Body of pancreas (tissue), 4 donors: Measurements from ENCODE around the gene NEK10. TPM values are rescaled to one million over a fixed set of nuclear protein-coding genes. Genes with fewer than 3 reads are reported as not detected.

ENCODE experiments used
- ATAC-seq: fragments of 150-250 bp; one replicate; pipeline ENCODE4 v1.9.1; 2016
- DNase-seq, 4 donors: peaks; one replicate each; pipeline ENCODE4 v3.0.0-alpha.2; 2019
- H3K27ac ChIP-seq, 4 donors: fragments of 200-600 bp; sonication (generic); 1 replicate in 3 of 4; 2 replicates in 1 of 4; pipeline versions ENCODE4 v1.5.1 to v1.6.1; 2016 to 2019; ENCODE audit warnings: mild to moderate bottlenecking in 1 of 4, mixed read lengths in 1 of 4, moderate library complexity in 1 of 4
- H3K27me3 ChIP-seq, 2 donors: fragments of 200-600 bp; sonication (generic); one replicate each; pipeline ENCODE4 v1.6.0; 2016; ENCODE audit warnings: mild to moderate bottlenecking in 1 of 2
- H3K36me3 ChIP-seq, 2 donors: fragments of 200-600 bp; sonication (generic); replicated peaks in 1 of 2; 2 replicates each; pipeline ENCODE4 v1.5.1; 2016; ENCODE audit warnings: low read depth in 2 of 2; ENCODE audit not compliant: insufficient read depth in 1 of 2
- H3K4me1 ChIP-seq: fragments of 200-600 bp; sonication (generic); one replicate; pipeline ENCODE4 v1.6.0; 2016
- H3K4me3 ChIP-seq, 2 donors: fragments of 200-600 bp; sonication (generic); 1 replicate in 1 of 2; 2 replicates in 1 of 2; pipeline ENCODE4 v1.5.1; 2016 to 2019
- H3K9me3 ChIP-seq, 3 donors: fragments of 200-600 bp; sonication (generic); 1 replicate in 2 of 3; 2 replicates in 1 of 3; pipeline ENCODE4 v1.5.1; 2016
- CTCF ChIP-seq, 7 experiments: fragments of 450-650 bp in 4 of 7; fragments of 200-600 bp in 3 of 7; sonication (generic) in 3 of 7; IDR thresholded peaks; one replicate each; pipeline ENCODE4 v1.5.1; 2016 to 2019; ENCODE audit warnings: antibody characterized with exemption in 7 of 7
- POLR2A ChIP-seq, 3 donors: fragments of 450-650 bp; IDR thresholded peaks; one replicate each; pipeline ENCODE4 v1.6.1; 2016; ENCODE audit warnings: antibody characterized with exemption in 3 of 3, mild to moderate bottlenecking in 2 of 3
- WGBS, 2 donors: methylation state at CpG; one replicate each; pipeline ENCODE4 v1.1.5; 2017; 5-methylcytosine and 5-hydroxymethylcytosine counted together
- intact Hi-C: fragments of 100-400 bp; cut with DNase I; formaldehyde crosslinking; loops from one replicate; pipeline ENCODE4 v1.15.1; 2023
- total RNA-seq, 2 donors: library from RNA; depleted of rRNA; stranded (reverse); fragments of >200 nt; gene quantifications; one replicate each; pipeline ENCODE4 v1.1.0, GENCODE V29; 2016

Gene NEK10
- total RNA-seq, 2 donors from 2014 or later = 0.33 to 0.78 TPM

DNA sequence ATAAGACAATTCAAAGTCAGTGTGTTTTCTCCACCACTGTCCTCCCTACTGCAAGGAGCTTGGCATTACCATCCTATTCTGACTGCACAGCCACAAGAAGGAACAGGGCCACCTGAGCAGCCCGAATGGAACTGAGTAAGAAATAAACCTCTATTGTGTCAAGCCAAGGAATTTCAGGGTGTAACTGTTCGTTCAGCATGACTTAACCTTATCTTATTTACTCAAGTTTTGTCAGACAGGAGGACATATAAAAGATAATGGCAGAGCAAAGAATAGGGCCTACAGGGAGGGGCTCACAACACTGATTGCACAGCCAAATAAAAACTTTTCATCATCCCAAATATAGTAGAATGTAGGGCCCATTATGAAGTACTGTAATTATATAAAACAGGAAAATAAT, 236.1 kb downstream of the NEK10 start:
- WGBS, 2 donors = 16 to 17% methylated on average over 2 of the region's 2 CpGs
- Histone ChIP-seq H3K27ac (no peak overlapping the region), H3K27me3 (no peaks in the 10 kb centered on the region), H3K9me3 (no peaks in the 10 kb centered on the region), H3K4me1 (no peaks in the 10 kb centered on the region), H3K36me3 (no peaks in the 10 kb centered on the region), H3K4me3 (no peak overlapping the region)
- TF ChIP-seq POLR2A (IDR thresholded peaks at IDR 0.05) (no peak), CTCF (IDR thresholded peaks at IDR 0.05) (no peak)
- ATAC-seq (no peak), DNase-seq (no peak)
- intact Hi-C loops = no loop called here

DNA sequence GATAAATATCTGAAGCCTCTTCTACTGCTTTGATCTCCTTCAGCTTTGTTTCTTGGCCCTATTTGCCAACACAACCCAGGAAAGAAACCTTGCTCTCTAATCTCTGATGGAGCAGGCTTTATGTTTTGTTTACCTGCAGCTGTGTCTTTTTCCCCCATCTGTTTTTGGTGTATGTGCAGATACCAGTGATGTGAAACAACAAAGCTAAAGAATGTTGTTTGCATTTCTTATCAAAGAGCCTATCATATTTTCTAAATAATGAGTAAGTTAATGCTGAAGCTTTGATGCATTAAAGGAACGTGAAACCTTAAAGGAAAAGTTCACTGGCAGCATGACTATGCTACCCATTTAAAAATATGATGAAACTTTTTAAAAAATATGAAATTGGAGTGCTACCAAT, 238.4 kb downstream of the NEK10 start:
- H3K9me3 ChIP-seq = no peaks in the 10 kb centered on the region
- H3K27ac ChIP-seq = no peak overlapping the region
- no peak overlapping the region for H3K4me3 ChIP-seq
- DNase-seq = no peak
- no peaks in the 10 kb centered on the region for H3K4me1 ChIP-seq
- 5 to 28% methylated on average over 1 of the region's 1 CpG for WGBS, 2 donors
- intact Hi-C loops = no loop called here
- no peaks in the 10 kb centered on the region for H3K27me3 ChIP-seq
- TF ChIP-seq CTCF (IDR thresholded peaks at IDR 0.05) = no peak
- no peak for TF ChIP-seq POLR2A (IDR thresholded peaks at IDR 0.05)
- no peak for ATAC-seq
- no peaks in the 10 kb centered on the region for H3K36me3 ChIP-seq

GRCh38 chr3:27127879-27128278, 241.3 kb downstream of the NEK10 start:
- H3K27ac ChIP-seq = no peak overlapping the region
- WGBS, 2 donors = 66 to 69% methylated on average over 3 of the region's 3 CpGs
- no peak for DNase-seq
- no peaks in the 10 kb centered on the region for H3K36me3 ChIP-seq
- H3K4me3 ChIP-seq = no peak overlapping the region
- no peaks in the 10 kb centered on the region for H3K27me3 ChIP-seq
- TF ChIP-seq POLR2A (IDR thresholded peaks at IDR 0.05) (no peak), CTCF (IDR thresholded peaks at IDR 0.05) (no peak)
- no peaks in the 10 kb centered on the region for H3K9me3 ChIP-seq
- intact Hi-C loops = loop anchor here (10.0 kb wide), 1 partner anchor 147 kb away; no protein-coding TSS in a partner anchor
- no peaks in the 10 kb centered on the region for H3K4me1 ChIP-seq
- ATAC-seq = no peak

- Histone ChIP-seq H3K4me1 (no peaks in the 10 kb centered on the region), H3K9me3 (no peaks in the 10 kb centered on the region), H3K27ac (no peak overlapping the region), H3K27me3 (no peaks in the 10 kb centered on the region), H3K4me3 (no peak overlapping the region), H3K36me3 (no peaks in the 10 kb centered on the region)
- TF ChIP-seq POLR2A (IDR thresholded peaks at IDR 0.05) (no peak), CTCF (IDR thresholded peaks at IDR 0.05) (no peak)
- DNase-seq = no peak
- ATAC-seq = no peak
- intact Hi-C loops = loop anchor here (10.0 kb wide), 1 partner anchor 148 kb away; no protein-coding TSS in a partner anchor
- 80 to 87% methylated on average over 2 of the region's 2 CpGs for WGBS, 2 donors
These were observed 242.0 kb downstream of the NEK10 start for GRCh38 chr3:27127195-27127594.

DNA sequence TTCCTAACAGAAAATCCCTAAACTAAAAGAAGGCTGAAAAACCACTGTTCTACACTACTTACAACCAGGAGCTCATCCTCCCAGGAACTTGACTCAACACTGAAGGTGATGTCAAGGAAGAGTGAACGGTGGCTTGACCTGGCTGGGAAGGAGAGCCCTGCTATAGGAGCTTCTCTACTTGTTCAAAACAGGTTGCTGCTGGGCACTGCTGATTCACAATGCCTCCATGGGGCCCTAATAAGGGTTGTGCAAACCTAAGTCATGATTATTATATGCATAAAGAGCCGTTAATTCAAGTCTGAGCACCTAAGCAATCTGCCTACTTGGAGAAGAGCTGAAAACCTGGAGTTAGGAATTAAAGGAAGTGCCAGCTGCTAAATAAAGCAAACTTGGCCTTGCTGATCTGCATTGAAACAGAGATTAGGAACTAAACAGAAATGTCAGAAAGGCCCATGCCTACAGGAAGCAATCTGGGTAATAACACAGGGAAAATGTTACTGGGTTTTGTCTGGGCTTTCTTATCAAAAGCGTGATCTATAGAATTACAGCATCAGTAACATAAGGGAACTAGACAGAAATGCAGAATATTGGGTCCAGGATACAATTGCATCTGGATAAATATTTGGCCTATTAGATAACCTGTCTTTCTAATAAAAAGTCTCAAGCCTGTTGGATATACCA, 243.2 kb downstream of the NEK10 start:
- H3K9me3 ChIP-seq = no peaks in the 10 kb centered on the region
- H3K4me1 ChIP-seq = no peaks in the 10 kb centered on the region
- 52 to 61% methylated on average over 3 of the region's 3 CpGs for WGBS, 2 donors
- no peak overlapping the region for H3K27ac ChIP-seq
- TF ChIP-seq CTCF (IDR thresholded peaks at IDR 0.05) (no peak), POLR2A (IDR thresholded peaks at IDR 0.05) (no peak)
- intact Hi-C loops = loop anchor here (10.0 kb wide), 1 partner anchor 149 kb away; no protein-coding TSS in a partner anchor
- no peaks in the 10 kb centered on the region for H3K36me3 ChIP-seq
- no peak overlapping the region for H3K4me3 ChIP-seq
- no peak for DNase-seq
- no peaks in the 10 kb centered on the region for H3K27me3 ChIP-seq
- no peak for ATAC-seq
